Measurements from ENCODE around the gene IDH1.

DNA sequence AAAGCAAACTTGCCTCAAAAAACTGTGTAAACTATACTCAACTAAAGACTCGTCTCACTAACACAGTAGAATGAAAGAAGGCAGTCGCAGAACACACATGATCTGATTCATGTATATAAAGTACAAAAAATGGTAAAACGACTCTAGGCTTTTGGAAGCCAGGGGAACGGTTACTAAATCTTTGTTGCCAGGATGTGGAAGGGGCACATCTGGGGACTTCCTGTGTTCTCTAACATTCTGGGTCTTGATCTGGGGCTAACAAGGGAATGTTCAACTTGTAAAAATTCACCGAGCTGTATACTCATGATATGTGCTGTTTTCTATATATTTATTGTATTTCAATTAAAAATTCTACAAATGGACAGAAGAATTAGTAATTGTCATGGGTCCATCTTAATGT, 50.7 kb downstream of the IDH1 start:
- TF ChIP-seq CTCF (IDR thresholded peaks at IDR 0.05; ENCODE audit: low read depth, low read length, poor library complexity, severe bottlenecking): no peak
- TF ChIP-seq EZH2phosphoT487 (IDR thresholded peaks at IDR 0.05; ENCODE audit: borderline replicate concordance, low read length): no peak
